ENCODE data around the gene TMEM250.

Gene TMEM250

DNA sequence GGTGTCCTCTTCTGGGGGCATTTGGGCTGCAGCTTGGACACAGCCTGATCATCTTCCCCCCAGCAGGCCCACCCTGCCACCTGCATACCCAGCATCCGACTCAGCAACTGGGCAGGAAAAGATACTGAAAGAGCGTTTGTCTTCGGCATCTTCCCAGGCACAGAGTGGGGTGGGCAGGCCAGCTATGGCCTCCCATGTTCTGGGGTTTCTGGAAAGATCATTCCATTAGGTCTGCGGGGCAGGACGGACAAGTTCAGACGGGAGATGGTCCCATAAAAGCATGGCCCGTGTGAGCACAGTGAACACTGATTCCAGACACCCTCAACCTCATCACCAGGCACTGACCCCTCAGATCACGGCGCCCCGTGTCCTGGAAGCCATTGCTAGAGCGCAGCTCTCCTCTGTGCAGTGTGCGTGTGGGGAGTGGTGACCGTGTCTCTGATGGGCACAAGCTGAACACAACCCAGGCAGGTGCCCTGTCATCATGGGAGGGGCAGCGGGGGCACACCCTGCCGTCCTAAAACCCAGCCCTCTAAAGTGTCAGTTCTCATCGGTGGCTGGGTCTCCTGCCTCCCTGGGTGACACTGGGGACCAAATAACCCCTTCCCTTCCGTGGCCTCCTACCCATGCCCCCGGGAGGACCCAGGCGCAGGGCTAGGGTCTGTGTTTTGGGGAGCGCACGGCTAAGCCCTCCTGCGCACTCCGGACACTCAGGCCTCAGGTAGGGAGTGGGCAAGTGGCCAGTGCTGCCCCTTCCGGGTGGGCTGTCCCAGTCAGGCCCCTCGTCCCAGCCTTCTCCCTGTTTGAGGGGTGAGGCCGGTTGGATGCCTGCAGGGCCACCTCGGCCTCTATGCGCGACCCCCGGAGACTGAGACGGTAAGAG lies 13.2 kb upstream of the TMEM250 start:
- no peak for DNase-seq

DNA sequence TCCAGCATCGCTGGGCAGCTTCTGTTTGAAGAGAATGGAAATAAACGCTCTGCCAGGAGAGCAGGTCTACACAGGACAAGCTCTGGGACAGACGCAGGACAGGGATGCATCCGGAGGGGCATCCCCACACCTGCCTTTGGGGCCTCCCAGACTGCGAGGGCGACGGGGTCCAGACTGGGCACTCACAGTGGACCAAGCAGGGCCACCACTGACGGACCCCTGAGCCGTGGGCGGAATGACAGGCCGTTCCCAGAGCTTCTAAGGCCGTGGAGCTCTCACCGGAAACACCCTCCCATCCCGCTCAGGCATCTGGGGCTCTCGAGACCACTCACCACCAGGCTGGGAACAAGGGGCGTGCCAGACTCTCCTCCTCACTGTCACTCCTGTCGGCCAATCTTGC lies 10.5 kb upstream of the TMEM250 start:
- DNase-seq = no peak

GRCh38 chr9:136128436-136128835 lies 9.8 kb upstream of the TMEM250 start:
- no peak for DNase-seq

DNA sequence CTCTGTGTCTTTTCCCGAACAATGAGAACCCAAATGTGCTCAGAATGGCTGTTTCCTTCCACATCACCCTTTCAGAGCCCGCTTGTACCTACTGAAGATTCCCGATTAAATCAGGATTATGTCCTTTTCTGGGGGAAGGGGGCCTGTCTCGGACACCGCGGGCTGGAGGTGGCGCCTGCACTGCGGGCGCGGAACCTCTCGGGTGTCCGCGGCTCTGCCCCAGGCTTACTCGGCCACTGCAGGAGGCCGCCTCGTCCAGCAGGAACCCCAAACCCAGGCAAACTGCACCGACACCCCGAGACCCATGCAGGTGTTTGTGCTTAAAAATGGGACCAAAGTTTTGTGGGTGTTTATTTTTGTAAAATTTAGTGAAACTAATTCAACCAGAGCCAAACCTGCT lies 8.6 kb upstream of the TMEM250 start:
- no peak for DNase-seq

- DNase-seq = no peak
Measured at GRCh38 chr9:136124976-136125692, 6.5 kb upstream of the TMEM250 start.

DNA sequence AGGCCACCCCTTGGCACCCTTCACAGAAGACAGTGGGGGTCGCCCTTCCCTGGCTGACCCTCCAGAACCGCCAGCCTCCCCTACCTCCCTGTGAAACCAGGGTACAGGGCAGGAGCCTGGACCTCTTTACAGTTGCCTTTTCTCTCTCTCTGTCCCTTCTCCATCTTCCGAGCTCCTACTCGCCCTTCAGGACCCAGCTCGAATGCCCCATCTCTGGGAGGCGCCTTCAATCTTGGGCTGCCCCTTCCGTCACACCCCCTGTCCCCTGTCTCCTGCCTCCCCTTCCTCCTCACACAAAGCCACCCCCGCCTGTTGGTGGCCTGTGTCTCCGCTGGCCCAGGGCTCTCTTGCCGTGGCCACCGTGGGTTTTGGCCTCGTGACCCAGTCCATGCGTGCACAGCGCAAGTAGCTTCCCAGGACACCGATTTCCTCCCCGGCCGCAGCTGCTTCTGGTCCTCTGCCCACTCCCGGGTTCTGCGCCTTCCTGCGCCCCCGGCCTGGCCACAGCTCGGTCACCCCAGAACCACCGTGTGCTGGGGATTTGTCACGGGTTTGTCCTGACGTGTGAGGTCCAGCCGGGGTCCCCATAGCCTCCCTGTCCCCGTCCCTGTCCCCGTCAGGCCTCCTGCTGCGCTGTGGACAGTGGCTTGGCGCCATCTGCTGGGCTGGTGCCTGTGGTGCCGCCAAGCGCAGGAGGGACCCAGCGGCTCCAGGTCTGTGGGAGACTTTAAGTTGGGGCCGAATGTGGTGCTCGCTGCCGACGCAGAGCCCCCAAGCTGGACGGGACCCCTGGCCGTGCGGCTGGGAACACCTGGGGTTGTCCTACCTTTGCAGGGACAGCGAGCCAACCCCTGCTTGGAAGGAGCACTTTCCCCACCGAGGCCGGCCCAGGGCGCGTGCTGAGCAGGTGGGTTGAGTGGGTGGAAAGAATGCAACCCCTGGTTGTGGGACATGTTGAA lies 4.0 kb upstream of the TMEM250 start:
- peak; percentile 86 for DNase-seq

DNA sequence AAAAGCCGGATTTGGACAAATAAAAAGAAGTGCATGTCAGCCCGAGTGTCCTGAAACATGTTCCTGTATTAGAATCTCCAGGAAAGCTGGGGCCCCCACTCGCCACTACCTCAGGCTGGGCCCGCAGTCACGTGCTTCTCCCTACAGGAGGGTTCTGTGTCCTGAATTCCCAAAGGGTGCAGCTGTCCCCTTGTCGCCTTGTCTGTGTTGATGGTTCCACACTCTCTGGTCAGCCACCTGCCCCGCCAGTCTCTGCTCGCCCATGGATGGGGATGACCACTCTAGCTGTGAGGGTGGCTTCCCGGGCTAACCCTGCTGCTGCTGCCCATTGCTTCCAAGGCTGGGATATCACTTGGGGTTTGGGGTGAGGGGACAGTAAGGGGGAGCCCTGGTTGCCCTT lies 3.1 kb upstream of the TMEM250 start:
- no peak for DNase-seq

DNA sequence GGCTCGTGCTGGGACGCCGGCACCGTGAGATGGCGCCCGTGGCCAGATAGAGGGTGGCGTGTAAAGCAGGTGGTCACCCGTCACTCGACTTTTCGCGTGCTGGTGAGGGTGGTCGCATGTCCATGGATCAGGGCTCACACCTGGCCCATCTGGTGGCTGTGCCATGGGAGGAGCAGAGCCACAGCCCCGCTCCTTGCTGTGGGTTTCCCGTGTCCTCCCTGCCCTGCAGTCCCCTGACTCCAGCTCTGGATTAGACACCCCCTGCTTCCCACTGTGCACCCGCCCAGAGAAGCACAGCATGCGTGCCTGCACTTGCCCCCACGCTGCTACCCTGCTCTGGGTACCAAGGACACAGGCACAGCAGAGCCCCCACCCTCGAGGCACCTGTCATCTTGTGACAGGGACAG lies 1.8 kb upstream of the TMEM250 start:
- DNase-seq = no peak

DNA sequence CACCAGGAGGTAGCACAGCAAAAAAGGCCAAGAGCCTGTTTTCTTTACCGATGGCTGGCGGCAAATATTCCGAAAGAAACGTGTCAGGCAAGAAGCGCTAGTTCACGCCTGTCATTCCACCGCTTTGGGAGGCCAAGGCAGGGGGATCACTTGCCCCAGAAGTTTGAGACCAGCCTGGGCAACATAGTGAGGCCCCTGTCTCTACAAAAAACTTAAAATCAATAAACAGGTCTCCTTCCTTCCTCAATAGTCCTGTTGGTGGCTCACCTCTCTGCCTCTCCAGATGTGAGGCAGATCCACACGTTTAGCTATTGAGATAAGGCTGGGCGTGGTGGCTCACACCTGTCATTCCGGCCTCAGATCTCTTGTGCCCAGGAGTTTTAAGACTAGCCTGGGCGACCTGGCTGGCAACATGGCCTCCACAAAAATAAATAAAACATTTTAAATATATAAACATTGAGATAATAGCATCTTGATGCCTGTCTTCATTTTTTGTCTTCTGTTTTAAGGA lies 1.3 kb upstream of the TMEM250 start:
- no peak for DNase-seq

DNA sequence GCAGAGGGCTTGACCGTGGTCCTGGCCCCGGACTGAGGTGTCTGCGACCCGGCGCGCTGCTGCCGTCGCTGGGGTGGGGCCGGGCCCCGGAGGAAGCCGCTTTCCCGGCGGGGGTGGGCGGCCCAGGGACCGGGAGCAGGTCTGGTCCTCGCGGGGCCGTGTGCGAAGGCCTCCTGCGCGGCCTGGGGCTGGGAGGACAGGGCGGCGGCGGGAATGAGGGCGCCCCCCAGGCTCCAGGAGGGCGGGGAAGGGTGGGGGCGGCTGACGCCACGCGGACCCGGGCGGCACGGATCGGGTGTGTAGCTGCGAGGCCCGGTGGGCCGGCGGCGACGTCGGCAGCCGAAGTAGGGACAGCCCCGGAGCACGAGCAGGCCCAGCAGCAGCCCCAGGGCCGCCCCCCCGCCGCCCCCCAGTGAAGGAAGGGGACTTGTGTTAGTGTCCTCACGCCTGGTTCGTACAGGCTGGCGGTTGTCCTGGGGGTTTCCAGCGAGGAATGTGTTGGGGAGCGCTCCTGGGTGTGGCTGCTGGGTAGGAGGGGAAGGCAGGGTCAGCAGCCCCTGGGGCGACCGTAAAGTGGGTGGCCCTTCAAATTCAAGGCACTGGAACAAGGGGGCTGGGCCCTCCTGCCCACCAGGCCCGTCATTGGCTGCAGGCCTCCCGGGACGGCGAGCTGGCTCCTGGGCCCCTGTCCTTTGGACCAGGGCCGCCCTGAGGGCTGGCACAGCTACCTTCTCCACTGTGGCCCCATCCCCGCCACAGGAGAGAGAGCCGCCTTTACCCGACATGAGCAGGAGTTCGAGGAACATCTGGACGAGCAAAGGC lies 597 bp upstream of the TMEM250 start:
- DNase-seq = peak; percentile 59

DNA sequence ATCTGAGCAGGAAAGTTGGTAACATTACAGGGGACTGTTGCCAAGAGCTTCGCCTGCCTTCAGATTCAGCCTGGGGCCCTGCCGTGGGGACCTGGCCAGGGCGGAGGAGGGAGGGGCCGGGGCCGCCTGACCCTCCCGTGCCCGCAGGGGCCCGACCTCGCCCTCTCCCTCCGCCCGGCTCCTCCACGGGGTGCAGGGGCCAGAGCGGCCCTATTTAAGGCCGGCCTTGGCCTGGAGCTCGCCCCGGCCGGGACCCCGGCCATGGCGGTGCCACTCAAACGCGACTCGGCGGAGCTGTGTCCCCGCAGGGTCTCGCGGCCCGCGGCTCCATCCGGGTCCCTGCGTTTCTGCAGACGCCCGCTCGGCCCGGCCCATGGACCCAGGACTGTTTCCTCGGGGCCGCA lies 757 bp downstream of the TMEM250 start:
- peak; percentile 75 for DNase-seq

GRCh38 chr9:136117291-136117915 lies 1.3 kb downstream of the TMEM250 start:
- no peak for DNase-seq

- DNase-seq = no peak
Measured at GRCh38 chr9:136116360-136117098, 2.1 kb downstream of the TMEM250 start.

- DNase-seq = no peak
Measured at GRCh38 chr9:136115641-136116359, 2.9 kb downstream of the TMEM250 start.

GRCh38 chr9:136115206-136115605 lies 3.5 kb downstream of the TMEM250 start:
- DNase-seq = no peak

DNA sequence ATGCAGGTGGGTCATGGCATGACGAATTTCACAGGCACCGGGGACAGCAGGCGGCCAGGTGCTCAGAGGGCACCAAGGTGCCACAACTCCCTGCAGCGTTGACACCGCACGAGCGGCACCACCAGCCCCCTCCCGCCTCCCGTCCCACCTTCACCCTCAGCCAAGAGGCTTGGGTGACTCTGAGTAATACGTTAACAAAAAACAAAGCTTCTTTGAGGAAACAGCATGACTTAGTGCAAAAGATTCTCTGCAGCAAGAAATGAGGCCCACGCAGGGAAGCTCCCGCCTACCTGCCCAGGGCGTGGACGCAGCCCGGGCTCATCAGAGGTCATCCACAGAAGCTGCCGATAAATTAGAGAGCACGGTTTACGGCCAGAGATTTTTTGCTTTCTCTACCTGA lies 4.1 kb downstream of the TMEM250 start:
- DNase-seq = no peak

DNA sequence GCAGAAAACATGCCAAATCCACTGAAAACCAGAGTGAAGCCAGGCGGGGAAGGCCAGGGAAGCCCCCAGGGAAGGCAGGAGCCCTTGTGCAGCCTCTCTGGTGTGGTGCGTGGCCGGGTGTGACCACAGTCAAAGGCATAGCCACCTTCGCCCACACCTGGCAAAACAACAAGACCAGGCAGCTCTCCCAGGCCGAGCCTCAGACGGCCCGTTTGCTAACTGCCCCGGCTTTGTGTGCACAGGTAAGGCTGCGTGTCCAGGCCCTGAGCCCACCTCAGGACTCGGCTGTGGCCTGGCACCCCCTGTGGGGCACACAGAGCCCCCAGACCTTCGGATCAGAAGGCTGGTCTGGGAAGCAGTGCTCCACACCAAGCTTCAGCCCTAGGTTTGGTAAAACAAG lies 6.1 kb downstream of the TMEM250 start:
- no peak for DNase-seq

DNA sequence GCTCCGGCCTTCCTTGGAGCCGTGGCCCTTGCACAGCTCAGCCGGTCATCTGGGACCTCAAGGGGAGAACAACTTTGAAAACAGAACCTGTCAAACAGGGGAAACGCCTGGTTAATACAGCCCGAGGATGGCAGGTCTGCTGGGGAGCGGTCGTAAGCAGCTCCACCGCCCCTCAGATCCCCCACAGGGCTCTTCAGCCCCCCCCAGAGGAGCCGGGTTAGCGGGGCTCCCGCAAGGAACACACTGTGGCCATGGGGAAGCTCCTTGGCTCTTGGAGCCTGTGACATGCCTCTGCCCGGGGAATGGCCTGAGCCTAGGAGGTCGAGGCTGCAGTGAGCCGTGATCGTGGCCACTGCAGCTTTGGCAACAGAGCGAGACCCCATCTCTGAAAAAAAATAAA lies 6.8 kb downstream of the TMEM250 start:
- no peak for DNase-seq

- no peak for DNase-seq
Measured at GRCh38 chr9:136111190-136111589, 7.5 kb downstream of the TMEM250 start.

All from retina (tissue), 1 donor.